B cell (primary cell): ENCODE measurements around the gene MSH3.

Experiments
- EZH2 ChIP-seq: IDR thresholded peaks from 2 replicates; pipeline ENCODE4 v1.6.1; 2012; ENCODE audit warnings: borderline replicate concordance, low read depth, mild to moderate bottlenecking, moderate library complexity, low read length; ENCODE audit not compliant: insufficient read depth, poor library complexity, severe bottlenecking
- TF ChIP-seq, protein P1 (sequence below): fragments of 200-600 bp; IDR thresholded peaks from one replicate; pipeline ENCODE4 v1.8.0; 2022; ENCODE audit warnings: antibody characterized with exemption, mild to moderate bottlenecking

DNA sequence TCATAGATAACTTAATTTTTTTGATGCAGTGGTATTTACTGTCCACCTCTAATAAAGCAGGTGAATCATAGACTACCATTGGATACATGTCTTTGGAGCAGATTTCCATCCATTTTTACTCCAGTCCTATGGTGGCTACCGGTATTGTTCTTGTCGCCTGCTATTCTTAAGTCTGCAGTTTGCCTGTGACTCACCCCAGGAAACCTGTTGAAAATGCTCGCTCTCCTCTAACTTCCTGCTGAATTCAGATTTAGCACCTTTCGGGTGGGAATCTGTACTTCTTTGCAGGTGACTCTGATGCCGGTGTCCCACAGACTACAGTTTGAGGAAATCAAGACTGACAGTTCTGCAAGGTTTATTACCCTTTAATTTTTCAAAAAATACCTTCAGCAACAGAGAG is 59.2 kb downstream of the MSH3 start:
- TF ChIP-seq, protein P1, sequence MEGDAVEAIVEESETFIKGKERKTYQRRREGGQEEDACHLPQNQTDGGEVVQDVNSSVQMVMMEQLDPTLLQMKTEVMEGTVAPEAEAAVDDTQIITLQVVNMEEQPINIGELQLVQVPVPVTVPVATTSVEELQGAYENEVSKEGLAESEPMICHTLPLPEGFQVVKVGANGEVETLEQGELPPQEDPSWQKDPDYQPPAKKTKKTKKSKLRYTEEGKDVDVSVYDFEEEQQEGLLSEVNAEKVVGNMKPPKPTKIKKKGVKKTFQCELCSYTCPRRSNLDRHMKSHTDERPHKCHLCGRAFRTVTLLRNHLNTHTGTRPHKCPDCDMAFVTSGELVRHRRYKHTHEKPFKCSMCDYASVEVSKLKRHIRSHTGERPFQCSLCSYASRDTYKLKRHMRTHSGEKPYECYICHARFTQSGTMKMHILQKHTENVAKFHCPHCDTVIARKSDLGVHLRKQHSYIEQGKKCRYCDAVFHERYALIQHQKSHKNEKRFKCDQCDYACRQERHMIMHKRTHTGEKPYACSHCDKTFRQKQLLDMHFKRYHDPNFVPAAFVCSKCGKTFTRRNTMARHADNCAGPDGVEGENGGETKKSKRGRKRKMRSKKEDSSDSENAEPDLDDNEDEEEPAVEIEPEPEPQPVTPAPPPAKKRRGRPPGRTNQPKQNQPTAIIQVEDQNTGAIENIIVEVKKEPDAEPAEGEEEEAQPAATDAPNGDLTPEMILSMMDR, result no peak
- TF ChIP-seq EZH2, result no peak
